K562 (cell line): ENCODE data around the gene TXLNB. TPM values are rescaled to one million over a fixed set of nuclear protein-coding genes. Genes with fewer than 3 reads are reported as not detected.
A peak's percentile ranks its signal among the peaks of the same experiment; 100 is the strongest.

Experiments
- ATAC-seq: fragments of 200-7000 bp; cut with Tn5 transposase; 3 replicates; pipeline ENCODE4 v1.9.1; 2020; ENCODE audit warnings: moderate library complexity
- BruUV-seq: library from RNA; stranded (reverse); fragments of 400-500 nt; replicated peaks from 2 replicates; lab custom pipeline; 2021; lab: Mats Ljungman, UMichigan
- CTCF ChIA-PET: fragments of 300-600 bp; formaldehyde crosslinking; extraction: SDS; loops from one replicate; lab custom pipeline; 2021; ENCODE audit warnings: low intra/inter-chr PET ratio; lab: Yijun Ruan, JAX
- POLR2A ChIA-PET: fragments of 300-600, 350-650 bp; sonication (Branson Sonifier 250); formaldehyde crosslinking; extraction: SDS; loops from one replicate; lab custom pipeline; 2021; ENCODE audit warnings: antibody characterized with exemption, inconsistent platforms; lab: Yijun Ruan, JAX
- DNase-seq, 4 experiments: peaks; one replicate each; pipeline versions ENCODE4 v3.0.0 to v3.0.0-alpha.2; 2011 to 2018; ENCODE audit warnings: low spot score in 3 of 4, mixed read lengths in 3 of 4; ENCODE audit errors: extremely low read depth in 1 of 4
- FAIRE-seq: peaks from 2 replicates; lab custom pipeline; 2011; peaks lifted over from hg19 to GRCh38; lab: Jason Lieb, UNC
- H2AFZ ChIP-seq: 2 replicates; pipeline ENCODE4 v1.6.0; 2011; ENCODE audit warnings: low read depth, low read length, control low read depth, inconsistent platforms
- H3K27ac ChIP-seq: fragments of 200-600 bp; 3 replicates; pipeline ENCODE4 v1.8.0; 2011; ENCODE audit warnings: low read depth, mild to moderate bottlenecking, control low read depth, inconsistent platforms, low read length, moderate library complexity, mixed read lengths; ENCODE audit errors: extremely low read depth
- H3K27me3 ChIP-seq, 2 experiments: fragments of 300-600 bp in 1 of 2; 2 replicates in 1 of 2; 3 replicates in 1 of 2; pipeline versions ENCODE4 v1.6.0 to v1.8.0; 2011; ENCODE audit warnings: inconsistent platforms in 2 of 2, low read length in 2 of 2, mild to moderate bottlenecking in 1 of 2, mixed read lengths in 1 of 2, moderate library complexity in 1 of 2; ENCODE audit not compliant: control insufficient read depth in 2 of 2, insufficient read depth in 2 of 2
- H3K36me3 ChIP-seq: fragments of 300-600 bp; 3 replicates; pipeline ENCODE4 v1.8.0; 2011; ENCODE audit warnings: mild to moderate bottlenecking, low read length, inconsistent platforms; ENCODE audit not compliant: control insufficient read depth, insufficient read depth
- H3K4me1 ChIP-seq, 2 experiments: fragments of 200-600 bp in 1 of 2; replicated peaks in 1 of 2; 2 replicates in 1 of 2; 3 replicates in 1 of 2; pipeline versions ENCODE4 v1.5.1 to v1.8.0; 2011; ENCODE audit warnings: inconsistent platforms in 2 of 2, low read length in 2 of 2, mild to moderate bottlenecking in 1 of 2, mixed read lengths in 1 of 2, moderate library complexity in 1 of 2; ENCODE audit not compliant: control insufficient read depth in 2 of 2, insufficient read depth in 2 of 2
- H3K4me2 ChIP-seq: 2 replicates; pipeline ENCODE4 v1.6.1; 2011; ENCODE audit warnings: low read length, control low read depth, inconsistent platforms, mixed read lengths; ENCODE audit not compliant: insufficient read depth
- H3K4me3 ChIP-seq: fragments of 200-600 bp; sonication (generic), shearing (Covaris generic); 2 replicates; pipeline ENCODE4 v1.5.1; 2016; ENCODE audit warnings: control low read depth, inconsistent platforms
- H3K79me2 ChIP-seq: fragments of 200-600 bp; 3 replicates; pipeline ENCODE4 v1.8.0; 2011; ENCODE audit warnings: low read length, inconsistent platforms; ENCODE audit not compliant: control insufficient read depth, insufficient read depth
- H3K9ac ChIP-seq, 2 experiments: 2 replicates each; pipeline versions ENCODE4 v1.6.0 to v1.6.1; 2011; ENCODE audit warnings: low read depth in 2 of 2, low read length in 2 of 2, control low read depth in 1 of 2, inconsistent platforms in 1 of 2, mild to moderate bottlenecking in 1 of 2, mixed read lengths in 1 of 2; ENCODE audit not compliant: insufficient read depth in 1 of 2
- H3K9me1 ChIP-seq: one replicate; pipeline ENCODE4 v1.6.0; 2011; ENCODE audit warnings: inconsistent platforms, mild to moderate bottlenecking, low read length, moderate library complexity; ENCODE audit not compliant: control insufficient read depth, insufficient read depth
- H3K9me3 ChIP-seq: replicated peaks from 2 replicates; pipeline ENCODE4 v1.5.1; 2011; ENCODE audit warnings: low read depth, low read length, inconsistent platforms; ENCODE audit not compliant: control insufficient read depth, insufficient read depth
- H4K20me1 ChIP-seq: replicated peaks from 2 replicates; pipeline ENCODE4 v1.6.1; 2011; ENCODE audit warnings: low read length, inconsistent platforms, mixed read lengths; ENCODE audit not compliant: control insufficient read depth, insufficient read depth
- C11orf30 ChIP-seq: fragments of 450-650 bp; IDR thresholded peaks from 2 replicates; pipeline ENCODE4 v1.6.1; 2016; ENCODE audit warnings: low read depth, mild to moderate bottlenecking
- GTF2B ChIP-seq: IDR thresholded peaks from 2 replicates; pipeline ENCODE4 v1.6.1; 2011; ENCODE audit not compliant: insufficient read length; ENCODE audit errors: extremely low read depth
- MAFG ChIP-seq: fragments of 450-650 bp; conservative IDR thresholded peaks from 2 replicates; pipeline ENCODE4 v1.6.1; 2016; ENCODE audit warnings: missing genetic modification characterization, missing compliant biosample characterization
- MECOM ChIP-seq: fragments of 250-450 bp; sonication (Bioruptor Pico); IDR thresholded peaks from 2 replicates; pipeline ENCODE4 v1.8.0; 2022; ENCODE audit warnings: inconsistent platforms
- NFIX ChIP-seq: fragments of 250-450 bp; sonication (Bioruptor Pico); IDR thresholded peaks from 2 replicates; pipeline ENCODE4 v1.4.0; 2020; ENCODE audit warnings: low read depth, mild to moderate bottlenecking, moderate library complexity
- STAT6 ChIP-seq: sonication (generic); formaldehyde crosslinking; IDR thresholded peaks from 2 replicates; pipeline ENCODE4 v1.8.1; 2023; ENCODE audit warnings: mild to moderate bottlenecking, missing genetic modification reagents
- ZC3H11A ChIP-seq: IDR thresholded peaks from 2 replicates; pipeline ENCODE4 v1.6.1; 2012; ENCODE audit warnings: low read depth, low read length, improper control_type of control experiment
- ZNF316 ChIP-seq: fragments of 450-650 bp; IDR thresholded peaks from 2 replicates; pipeline ENCODE4 v1.6.1; 2016
- ZNF347 ChIP-seq: fragments of 450-650 bp; formaldehyde crosslinking; IDR thresholded peaks from 2 replicates; pipeline ENCODE4 v1.4.0; 2020; ENCODE audit warnings: low read depth, mild to moderate bottlenecking, moderate library complexity
- ZNF583 ChIP-seq: fragments of 250-450 bp; sonication (Bioruptor Pico); IDR thresholded peaks from 2 replicates; pipeline ENCODE4 v1.4.0; 2020
- WGBS: fragments of 100-300 bp; shearing (Covaris generic); methylation state at CpG from one replicate; pipeline ENCODE4 v1.1.6; 2016; ENCODE audit warnings: low coverage, mixed read lengths; ENCODE audit not compliant: insufficient coverage; ENCODE audit errors: missing lambda C conversion rate; 5-methylcytosine and 5-hydroxymethylcytosine counted together
- in situ Hi-C: fragments of 300-500 bp; cut with MboI; formaldehyde crosslinking; loops from 4 replicates; pipeline ENCODE4 v1.15.0; 2018; ENCODE audit warnings: inconsistent platforms, mixed read lengths
- intact Hi-C: fragments of 100-400 bp; cut with micrococcal nuclease; formaldehyde crosslinking; loops from 2 replicates; pipeline ENCODE4 v1.14.2; 2022
- polyA plus RNA-seq, 8 experiments: library from polyadenylated mRNA; depleted of rRNA in 4 of 8; stranded (reverse) in 5 of 8; unstranded in 3 of 8; fragments of >200 nt; fragmentation: Nextera tagmentation in 2 of 8; fragmentation: Illumina TruSeq in 1 of 8; extraction: Ambion mirVana in 2 of 8; extraction: Trizol in 1 of 8; gene quantifications; 2 replicates each; pipeline versions ENCODE4 v1.2.1 to v1.2.3, GENCODE V29; 2011 to 2014; ENCODE audit warnings: inconsistent platforms in 1 of 8, missing spikeins in 1 of 8
- total RNA-seq, 7 experiments: library from RNA; depleted of rRNA in 6 of 7; stranded (reverse); fragments of >200 nt in 6 of 7; fragmentation: Illumina TruSeq in 2 of 7; extraction: Trizol in 2 of 7; gene quantifications; 2 replicates each; pipeline versions ENCODE4 v1.2.1 to v1.2.3, GENCODE V29; 2011 to 2021; ENCODE audit warnings: low replicate concordance in 1 of 7
- TF ChIP-seq, protein P1 (sequence below), 2 experiments: fragments of 250-450 bp in 1 of 2; fragments of 450-650 bp in 1 of 2; sonication (Bioruptor Pico) in 1 of 2; IDR thresholded peaks; 2 replicates each; pipeline versions ENCODE4 v1.6.1 to v1.8.0; 2016 to 2021; ENCODE audit warnings: mild to moderate bottlenecking in 2 of 2, moderate library complexity in 2 of 2, missing compliant biosample characterization in 1 of 2, missing genetic modification characterization in 1 of 2
- TF ChIP-seq, protein P2 (sequence below), 3 experiments: fragments of 200-800 bp in 1 of 3; fragments of 250-450 bp in 1 of 3; fragments of 450-650 bp in 1 of 3; sonication (Bioruptor Pico) in 1 of 3; sonication (Bioruptor generic) in 1 of 3; formaldehyde crosslinking in 1 of 3; IDR thresholded peaks; 2 replicates each; pipeline versions ENCODE4 v1.6.1 to v1.8.0; 2016 to 2022; ENCODE audit warnings: mild to moderate bottlenecking in 2 of 3, missing genetic modification characterization in 2 of 3, missing compliant biosample characterization in 1 of 3, moderate library complexity in 1 of 3

TXLNB gene
- total and polyA plus RNA-seq, 9 of the 15 experiments (the other 6 are each of a cell fraction or from before 2014, with no cell fraction given): not detected

- TF ChIP-seq GTF2B: no peak
Measured at GRCh38 chr6:139277161-139277560, 14.6 kb downstream of the TXLNB start (continued).

GRCh38 chr6:139275279-139276055 is 16.3 kb downstream of the TXLNB start:
- ChIA-PET CTCF (no interaction called here), POLR2A (interaction anchor here (0.7 kb wide), 1 partner anchor 10 kb away, joined by 3 read pairs; no protein-coding TSS in a partner anchor)
- no peak overlapping the region for H2AFZ ChIP-seq
- FAIRE-seq (no peak), ATAC-seq (no peak), DNase-seq (no peak)
- peaks cover 0 to 15% of the 10 kb centered on the region in 2 experiments; a peak in 3 of 5 replicates for H3K27me3 ChIP-seq
- no peak overlapping the region for H3K27ac ChIP-seq
- no peaks in the 10 kb centered on the region for H3K4me1 ChIP-seq
- in situ Hi-C loops: no loop called here
- no peaks in the 10 kb centered on the region for H3K9me3 ChIP-seq
- H3K4me2 ChIP-seq: no peak overlapping the region
- H3K4me3 ChIP-seq: no peak overlapping the region
- no peaks in the 10 kb centered on the region for H3K36me3 ChIP-seq
- intact Hi-C loops: no loop called here
- no peaks in the 10 kb centered on the region for H4K20me1 ChIP-seq
- no TSS peak for BruUV-seq
- WGBS: 0% methylated on average over 4 of the region's 4 CpGs
- no peaks in the 10 kb centered on the region for H3K79me2 ChIP-seq
- H3K9me1 ChIP-seq: no peaks in the 10 kb centered on the region
- no peak overlapping the region for H3K9ac ChIP-seq
- TF ChIP-seq, protein P1, sequence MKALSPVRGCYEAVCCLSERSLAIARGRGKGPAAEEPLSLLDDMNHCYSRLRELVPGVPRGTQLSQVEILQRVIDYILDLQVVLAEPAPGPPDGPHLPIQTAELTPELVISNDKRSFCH (CRISPR knock-in tag; IDR thresholded peaks at IDR 0.05): no peak
- TF ChIP-seq, protein P1 (tag; IDR thresholded peaks at IDR 0.05): no peak
- TF ChIP-seq NFIX (CRISPR knock-in tag) (no peak), MECOM (CRISPR knock-in tag) (no peak), ZNF347 (CRISPR knock-in tag) (no peak), ZC3H11A (no peak), ZNF583 (CRISPR knock-in tag) (no peak), ZNF316 (peak; percentile 69), C11orf30 (peak; percentile 44), STAT6 (CRISPR knock-in tag) (no peak), MAFG (tag) (0 out of 2 replicates have a peak, but pooled peaks have one; percentile 26)
- TF ChIP-seq, protein P2, sequence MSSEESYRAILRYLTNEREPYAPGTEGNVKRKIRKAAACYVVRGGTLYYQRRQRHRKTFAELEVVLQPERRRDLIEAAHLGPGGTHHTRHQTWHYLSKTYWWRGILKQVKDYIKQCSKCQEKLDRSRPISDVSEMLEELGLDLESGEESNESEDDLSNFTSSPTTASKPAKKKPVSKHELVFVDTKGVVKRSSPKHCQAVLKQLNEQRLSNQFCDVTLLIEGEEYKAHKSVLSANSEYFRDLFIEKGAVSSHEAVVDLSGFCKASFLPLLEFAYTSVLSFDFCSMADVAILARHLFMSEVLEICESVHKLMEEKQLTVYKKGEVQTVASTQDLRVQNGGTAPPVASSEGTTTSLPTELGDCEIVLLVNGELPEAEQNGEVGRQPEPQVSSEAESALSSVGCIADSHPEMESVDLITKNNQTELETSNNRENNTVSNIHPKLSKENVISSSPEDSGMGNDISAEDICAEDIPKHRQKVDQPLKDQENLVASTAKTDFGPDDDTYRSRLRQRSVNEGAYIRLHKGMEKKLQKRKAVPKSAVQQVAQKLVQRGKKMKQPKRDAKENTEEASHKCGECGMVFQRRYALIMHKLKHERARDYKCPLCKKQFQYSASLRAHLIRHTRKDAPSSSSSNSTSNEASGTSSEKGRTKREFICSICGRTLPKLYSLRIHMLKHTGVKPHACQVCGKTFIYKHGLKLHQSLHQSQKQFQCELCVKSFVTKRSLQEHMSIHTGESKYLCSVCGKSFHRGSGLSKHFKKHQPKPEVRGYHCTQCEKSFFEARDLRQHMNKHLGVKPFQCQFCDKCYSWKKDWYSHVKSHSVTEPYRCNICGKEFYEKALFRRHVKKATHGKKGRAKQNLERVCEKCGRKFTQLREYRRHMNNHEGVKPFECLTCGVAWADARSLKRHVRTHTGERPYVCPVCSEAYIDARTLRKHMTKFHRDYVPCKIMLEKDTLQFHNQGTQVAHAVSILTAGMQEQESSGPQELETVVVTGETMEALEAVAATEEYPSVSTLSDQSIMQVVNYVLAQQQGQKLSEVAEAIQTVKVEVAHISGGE (CRISPR knock-in tag; IDR thresholded peaks at IDR 0.05): no peak
